ENCODE data around the gene YRDC.

GRCh38 chr1:37807220-37807554, 821 bp downstream of the YRDC start:
- no peak for TF ChIP-seq CTCF (IDR thresholded peaks at IDR 0.05; ENCODE audit: extremely low read depth in 1 of 2, insufficient read depth in 1 of 2, low read depth in 1 of 2, low read length in 2 of 2)
- TF ChIP-seq EZH2 (IDR thresholded peaks at IDR 0.05; ENCODE audit: borderline replicate concordance, low read depth, low read length, severe bottlenecking), result no peak
- no peak for TF ChIP-seq POLR2AphosphoS5 (IDR thresholded peaks at IDR 0.05; ENCODE audit: insufficient read depth, low read depth, low read length)
- no peak for TF ChIP-seq POLR2A (IDR thresholded peaks at IDR 0.05; ENCODE audit: low read depth, low read length)
- no peak for TF ChIP-seq JUN (IDR thresholded peaks at IDR 0.05; ENCODE audit: borderline replicate concordance, insufficient read depth, insufficient read length, low read depth)
- no peak for TF ChIP-seq FOS (IDR thresholded peaks at IDR 0.05; ENCODE audit: borderline replicate concordance, insufficient read depth, low read length)
- TF ChIP-seq MAX (IDR thresholded peaks at IDR 0.05; ENCODE audit: insufficient read depth, insufficient read length), result no peak
- TF ChIP-seq MYC (IDR thresholded peaks at IDR 0.05; ENCODE audit: low read depth, low read length), result no peak

Measured in endothelial cell of umbilical vein (primary cell).